Measurements from ENCODE around the gene TBC1D1. TPM values are rescaled to one million over a fixed set of nuclear protein-coding genes. Genes with fewer than 3 reads are reported as not detected.
A peak's percentile ranks its signal among the peaks of the same experiment; 100 is the strongest.

Gene TBC1D1
- total RNA-seq, 1 experiment from 2014 or later = 36.0 TPM

DNA sequence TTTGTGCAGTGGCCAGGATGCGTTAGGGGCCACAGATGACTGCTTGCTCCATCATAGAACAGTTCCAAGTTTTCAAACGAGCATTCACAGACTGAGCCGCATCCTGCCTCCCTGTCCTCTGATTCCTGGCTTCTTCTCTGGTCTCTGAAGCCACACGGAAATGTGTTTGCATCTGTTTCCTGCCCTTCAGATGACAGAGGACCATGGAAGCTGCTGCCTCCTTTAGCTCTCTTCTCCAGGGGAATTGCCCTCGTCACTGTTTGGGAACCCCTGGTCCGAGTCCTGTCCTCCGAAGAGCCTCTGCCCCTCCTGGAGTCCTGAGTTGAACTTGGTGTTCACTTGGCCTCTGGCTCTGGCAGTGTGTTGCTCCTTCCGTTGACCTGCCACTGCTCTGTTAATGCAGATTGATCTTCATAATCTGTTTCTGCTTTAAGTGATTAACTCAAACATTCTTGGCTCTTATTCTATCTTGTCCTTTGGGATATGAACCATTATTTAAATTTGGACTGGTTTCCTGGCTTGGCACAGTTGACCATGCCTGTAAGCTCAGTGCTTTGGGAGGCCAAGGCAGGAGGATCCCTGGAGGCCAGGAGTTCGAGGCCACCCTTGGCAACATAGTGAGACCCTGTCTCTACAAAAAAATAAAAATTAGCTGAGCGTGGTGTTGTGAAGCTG lies 165.3 kb downstream of the TBC1D1 start:
- peaks cover 12% of the 10 kb centered on the region for H3K36me3 Mint-ChIP-seq (ENCODE audit: insufficient read depth, unreplicated experiment)
- no TSS peak for BruUV-seq (replicated peaks)
- no peak for DNase-seq (ENCODE audit: unreplicated experiment)
- peaks cover 5% of the 10 kb centered on the region for H3K4me1 Mint-ChIP-seq (ENCODE audit: insufficient read depth, unreplicated experiment)
- CTCF ChIA-PET = interaction anchor here (0.6 to 0.7 kb wide), 3 partner anchors 90 to 262 kb away, joined by 3 read pairs; no protein-coding TSS in a partner anchor
- POLR2A ChIA-PET = no interaction called here
- intact Hi-C loops (cut with micrococcal nuclease) = no loop called here
- H3K4me3 Mint-ChIP-seq (ENCODE audit: unreplicated experiment) = no peak overlapping the region
- H3K9me3 Mint-ChIP-seq (ENCODE audit: unreplicated experiment) = no peaks in the 10 kb centered on the region
- no peak overlapping the region for H3K27ac Mint-ChIP-seq (ENCODE audit: low read depth, unreplicated experiment)
- TF ChIP-seq, protein P1, sequence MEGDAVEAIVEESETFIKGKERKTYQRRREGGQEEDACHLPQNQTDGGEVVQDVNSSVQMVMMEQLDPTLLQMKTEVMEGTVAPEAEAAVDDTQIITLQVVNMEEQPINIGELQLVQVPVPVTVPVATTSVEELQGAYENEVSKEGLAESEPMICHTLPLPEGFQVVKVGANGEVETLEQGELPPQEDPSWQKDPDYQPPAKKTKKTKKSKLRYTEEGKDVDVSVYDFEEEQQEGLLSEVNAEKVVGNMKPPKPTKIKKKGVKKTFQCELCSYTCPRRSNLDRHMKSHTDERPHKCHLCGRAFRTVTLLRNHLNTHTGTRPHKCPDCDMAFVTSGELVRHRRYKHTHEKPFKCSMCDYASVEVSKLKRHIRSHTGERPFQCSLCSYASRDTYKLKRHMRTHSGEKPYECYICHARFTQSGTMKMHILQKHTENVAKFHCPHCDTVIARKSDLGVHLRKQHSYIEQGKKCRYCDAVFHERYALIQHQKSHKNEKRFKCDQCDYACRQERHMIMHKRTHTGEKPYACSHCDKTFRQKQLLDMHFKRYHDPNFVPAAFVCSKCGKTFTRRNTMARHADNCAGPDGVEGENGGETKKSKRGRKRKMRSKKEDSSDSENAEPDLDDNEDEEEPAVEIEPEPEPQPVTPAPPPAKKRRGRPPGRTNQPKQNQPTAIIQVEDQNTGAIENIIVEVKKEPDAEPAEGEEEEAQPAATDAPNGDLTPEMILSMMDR (IDR thresholded peaks at IDR 0.05; ENCODE audit: unreplicated experiment) = no peak
- no peaks in the 10 kb centered on the region for H3K27me3 Mint-ChIP-seq (ENCODE audit: insufficient read depth, unreplicated experiment)

DNA sequence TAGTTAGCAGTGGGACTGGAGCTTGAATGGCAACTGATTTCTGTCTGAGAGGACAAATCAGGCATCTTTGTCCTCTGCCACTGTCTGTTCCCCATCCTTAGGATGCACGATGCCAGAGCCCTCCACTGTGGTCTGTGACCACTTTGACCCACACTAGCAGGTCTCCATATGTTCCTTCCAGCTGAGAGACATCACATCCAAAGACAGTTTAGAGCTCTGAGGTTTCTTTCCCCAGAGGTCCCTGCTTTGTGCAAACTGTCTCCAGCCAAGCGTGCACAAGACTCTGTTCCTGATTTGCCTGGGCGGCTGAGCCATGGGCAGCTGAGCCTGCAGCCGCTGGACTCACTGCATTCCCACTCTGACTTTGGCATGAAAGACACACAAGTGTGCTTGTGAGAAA lies 167.3 kb downstream of the TBC1D1 start:
- TF ChIP-seq, protein P1 (IDR thresholded peaks at IDR 0.05; ENCODE audit: unreplicated experiment) = no peak
- Mint-ChIP-seq H3K27ac (ENCODE audit: low read depth, unreplicated experiment) (no peak overlapping the region), H3K9me3 (ENCODE audit: unreplicated experiment) (no peaks in the 10 kb centered on the region), H3K36me3 (ENCODE audit: insufficient read depth, unreplicated experiment) (peaks cover 12% of the 10 kb centered on the region), H3K4me1 (ENCODE audit: insufficient read depth, unreplicated experiment) (peaks cover 5% of the 10 kb centered on the region), H3K4me3 (ENCODE audit: unreplicated experiment) (no peak overlapping the region), H3K27me3 (ENCODE audit: insufficient read depth, unreplicated experiment) (no peaks in the 10 kb centered on the region)
- ChIA-PET CTCF (interaction anchor here (0.7 to 1.0 kb wide), 2 partner anchors 121 to 701 kb away, joined by 3 to 4 read pairs; no protein-coding TSS in a partner anchor), POLR2A (no interaction called here)
- no TSS peak for BruUV-seq (replicated peaks)
- no peak for DNase-seq (ENCODE audit: unreplicated experiment)
- intact Hi-C loops (cut with micrococcal nuclease) = no loop called here

DNA sequence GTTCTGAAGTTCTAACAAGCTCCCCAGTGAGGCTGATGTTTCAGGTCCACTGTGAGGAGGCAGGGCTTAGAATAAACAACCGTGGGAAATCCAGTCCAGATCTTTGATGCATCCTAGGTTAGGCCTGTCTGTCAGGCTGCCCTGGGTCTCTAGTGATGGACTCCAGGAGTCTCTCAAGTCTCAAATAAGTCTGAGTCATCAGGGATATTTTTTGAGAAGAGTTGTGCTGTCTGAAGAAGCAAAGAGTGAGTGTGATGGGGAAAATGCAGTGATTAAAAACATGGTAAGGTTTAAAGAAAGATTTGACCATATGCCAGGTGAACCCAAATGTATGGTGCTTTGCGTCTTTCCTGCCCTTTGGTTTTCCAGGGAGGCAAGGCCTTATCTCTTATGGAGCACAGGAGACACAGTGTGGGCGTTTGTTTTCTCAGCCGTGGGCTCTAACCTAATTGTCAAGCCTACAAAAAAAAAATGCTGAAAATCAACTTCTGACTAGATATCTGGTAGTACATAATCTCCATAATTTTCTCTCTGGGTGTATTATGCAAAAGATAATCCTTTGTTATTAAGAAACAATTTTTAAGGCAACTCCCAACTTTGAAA lies 170.0 kb downstream of the TBC1D1 start:
- CTCF ChIA-PET = interaction anchor here (0.7 to 3.2 kb wide), 9 partner anchors 9 to 722 kb away, joined by 3 to 24 read pairs (median 3); partner anchors contain the start of gene TLR10
- Mint-ChIP-seq H3K4me1 (ENCODE audit: insufficient read depth, unreplicated experiment) (peaks cover 5% of the 10 kb centered on the region), H3K9me3 (ENCODE audit: unreplicated experiment) (no peaks in the 10 kb centered on the region), H3K4me3 (ENCODE audit: unreplicated experiment) (no peak overlapping the region), H3K27me3 (ENCODE audit: insufficient read depth, unreplicated experiment) (no peaks in the 10 kb centered on the region), H3K36me3 (ENCODE audit: insufficient read depth, unreplicated experiment) (peaks cover 12% of the 10 kb centered on the region), H3K27ac (ENCODE audit: low read depth, unreplicated experiment) (no peak overlapping the region)
- no TSS peak for BruUV-seq (replicated peaks)
- POLR2A ChIA-PET = no interaction called here
- TF ChIP-seq, protein P1 (IDR thresholded peaks at IDR 0.05; ENCODE audit: unreplicated experiment) = no peak
- intact Hi-C loops (cut with micrococcal nuclease) = loop anchor here (5.0 kb wide), 1 partner anchor 796 kb away; the partner anchor contains the start of gene TLR6
- peak; percentile 12 for DNase-seq (ENCODE audit: unreplicated experiment)

DNA sequence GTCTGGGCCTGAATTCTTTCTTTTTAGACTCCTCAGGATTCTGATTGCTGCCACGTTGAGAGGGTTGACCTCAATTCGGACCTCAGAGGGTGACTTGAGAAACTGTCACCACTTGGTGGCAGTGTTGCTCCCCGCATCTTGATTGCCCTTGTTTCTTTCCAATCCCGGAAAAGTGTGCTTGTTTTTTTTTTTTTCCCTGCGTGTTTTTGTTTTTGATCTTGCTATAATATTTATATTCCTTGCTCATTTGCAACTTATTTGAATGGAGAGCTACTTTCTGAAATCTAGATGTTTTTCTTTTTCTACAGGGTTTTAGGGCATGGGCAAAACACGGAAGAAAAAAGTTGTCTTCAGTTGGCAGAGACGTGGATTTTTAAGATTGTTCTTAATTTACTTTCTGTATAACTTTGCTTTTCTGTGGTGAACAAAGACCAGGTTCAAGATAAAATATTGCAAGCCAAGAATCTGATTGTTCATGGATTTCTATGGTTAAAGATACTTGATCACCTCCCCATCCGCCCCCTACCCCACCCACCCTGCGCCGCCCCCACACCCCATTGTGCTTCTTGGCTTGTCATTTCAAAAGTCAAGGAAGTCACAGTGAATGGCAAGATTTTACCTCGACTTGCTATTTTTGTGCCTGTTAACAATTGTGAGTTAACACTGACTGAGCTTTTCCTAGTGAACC lies 171.3 kb downstream of the TBC1D1 start:
- ChIA-PET POLR2A (interaction anchor here (0.6 to 1.7 kb wide), 9 partner anchors 98 to 669 kb away, joined by 3 to 6 read pairs (median 3); no protein-coding TSS in a partner anchor), CTCF (interaction anchor here (0.5 to 3.2 kb wide), 54 partner anchors 9 to 859 kb away, joined by 3 to 24 read pairs (median 4); partner anchors contain the start of gene TLR10)
- Mint-ChIP-seq H3K27ac (ENCODE audit: low read depth, unreplicated experiment) (peak overlapping the region; percentile 57), H3K9me3 (ENCODE audit: unreplicated experiment) (no peaks in the 10 kb centered on the region), H3K4me3 (ENCODE audit: unreplicated experiment) (peak overlapping the region; percentile 66), H3K27me3 (ENCODE audit: insufficient read depth, unreplicated experiment) (no peaks in the 10 kb centered on the region), H3K4me1 (ENCODE audit: insufficient read depth, unreplicated experiment) (peaks cover 5% of the 10 kb centered on the region), H3K36me3 (ENCODE audit: insufficient read depth, unreplicated experiment) (peaks cover 3% of the 10 kb centered on the region)
- TF ChIP-seq, protein P1 (IDR thresholded peaks at IDR 0.05; ENCODE audit: unreplicated experiment) = peak; percentile 83
- intact Hi-C loops (cut with micrococcal nuclease) = loop anchor here (1.0 to 5.0 kb wide), 5 partner anchors 117 to 795 kb away; partner anchors contain the start of gene TLR6
- BruUV-seq (replicated peaks) = no TSS peak
- DNase-seq (ENCODE audit: unreplicated experiment) = peak; percentile 83
